Cardiac fibroblast (primary cell): ENCODE data around the gene FOXF2.
"Not testable (repeated sequence)": the region's sequence is repeated elsewhere in the genome, so short reads cannot be mapped to it uniquely, and the experiment has no call there.

Source experiments
- DNase-seq, 2 donors: peaks; one replicate each; pipeline versions ENCODE4 v3.0.0 to v3.0.0-alpha.2; 2010; ENCODE audit warnings: low read depth in 2 of 2
- H3K4me3 ChIP-seq, 2 donors: replicated peaks in 1 of 2; 1 replicate in 1 of 2; 2 replicates in 1 of 2; pipeline ENCODE4 v1.5.1; 2011; ENCODE audit warnings: low read depth in 2 of 2, low read length in 2 of 2, mild to moderate bottlenecking in 2 of 2, moderate library complexity in 1 of 2
- TF ChIP-seq, protein P1 (sequence below): IDR thresholded peaks from one replicate; pipeline ENCODE4 v1.5.1; 2011; ENCODE audit warnings: low read depth, mild to moderate bottlenecking, low read length, inconsistent platforms

Gene FOXF2

DNA sequence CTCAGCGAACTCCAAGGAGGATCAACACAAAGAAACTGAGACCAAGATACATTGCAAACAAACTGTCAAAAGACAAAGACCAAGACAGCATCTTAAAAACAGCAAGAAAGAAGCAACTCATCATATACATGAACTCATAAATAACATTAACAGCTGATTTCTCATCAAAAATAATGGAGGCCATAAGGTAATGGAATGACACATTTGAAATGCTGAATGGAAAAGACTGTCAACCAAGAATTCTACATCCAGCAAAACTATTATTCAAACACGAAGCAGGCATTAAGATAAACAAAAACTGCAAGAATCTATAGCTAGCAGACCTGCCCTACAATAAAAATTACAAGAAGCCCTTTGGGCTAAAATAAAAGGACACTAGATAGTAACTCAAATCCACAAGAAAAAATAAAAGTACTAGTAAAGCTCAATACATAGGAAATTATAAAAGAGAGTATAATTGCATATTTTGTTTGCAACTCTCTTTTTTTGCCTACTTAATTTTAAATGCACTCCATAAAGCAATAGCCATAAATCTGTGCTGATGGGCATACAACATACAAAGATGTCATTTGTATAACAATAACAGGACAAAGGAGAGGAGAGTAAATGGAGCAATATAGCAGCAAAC is 37.9 kb upstream of the FOXF2 start:
- no peak for DNase-seq
- TF ChIP-seq, protein P1, sequence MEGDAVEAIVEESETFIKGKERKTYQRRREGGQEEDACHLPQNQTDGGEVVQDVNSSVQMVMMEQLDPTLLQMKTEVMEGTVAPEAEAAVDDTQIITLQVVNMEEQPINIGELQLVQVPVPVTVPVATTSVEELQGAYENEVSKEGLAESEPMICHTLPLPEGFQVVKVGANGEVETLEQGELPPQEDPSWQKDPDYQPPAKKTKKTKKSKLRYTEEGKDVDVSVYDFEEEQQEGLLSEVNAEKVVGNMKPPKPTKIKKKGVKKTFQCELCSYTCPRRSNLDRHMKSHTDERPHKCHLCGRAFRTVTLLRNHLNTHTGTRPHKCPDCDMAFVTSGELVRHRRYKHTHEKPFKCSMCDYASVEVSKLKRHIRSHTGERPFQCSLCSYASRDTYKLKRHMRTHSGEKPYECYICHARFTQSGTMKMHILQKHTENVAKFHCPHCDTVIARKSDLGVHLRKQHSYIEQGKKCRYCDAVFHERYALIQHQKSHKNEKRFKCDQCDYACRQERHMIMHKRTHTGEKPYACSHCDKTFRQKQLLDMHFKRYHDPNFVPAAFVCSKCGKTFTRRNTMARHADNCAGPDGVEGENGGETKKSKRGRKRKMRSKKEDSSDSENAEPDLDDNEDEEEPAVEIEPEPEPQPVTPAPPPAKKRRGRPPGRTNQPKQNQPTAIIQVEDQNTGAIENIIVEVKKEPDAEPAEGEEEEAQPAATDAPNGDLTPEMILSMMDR: no peak

GRCh38 chr6:1355068-1355467 is 34.3 kb upstream of the FOXF2 start:
- not testable (repeated sequence) for DNase-seq, H3K4me3 ChIP-seq

More for the DNA sequence above, 37.9 kb upstream of the FOXF2 start:
- H3K4me3 ChIP-seq: no peak overlapping the region

DNA sequence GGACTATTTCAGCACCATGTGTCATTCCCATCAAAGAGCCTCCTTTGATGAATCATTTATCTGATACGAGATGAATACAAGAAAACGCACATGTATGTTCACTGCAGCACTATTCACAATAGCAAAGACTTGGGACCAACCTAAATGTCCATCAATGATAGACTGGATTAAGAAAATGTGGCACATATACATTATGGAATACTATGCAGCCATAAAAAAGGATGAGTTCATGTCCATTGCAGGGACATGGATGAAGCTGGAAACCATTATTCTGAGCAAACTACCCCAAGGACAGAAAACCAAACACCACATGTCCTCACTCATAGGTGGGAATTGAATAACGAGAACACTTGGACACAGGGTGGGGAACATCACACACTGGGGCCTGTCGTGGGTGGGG is 27.7 kb upstream of the FOXF2 start:
- H3K4me3 ChIP-seq, DNase-seq: not testable (repeated sequence)

GRCh38 chr6:1362643-1363042 is 26.7 kb upstream of the FOXF2 start:
- TF ChIP-seq, protein P1: no peak

GRCh38 chr6:1363298-1363697 is 26.1 kb upstream of the FOXF2 start:
- TF ChIP-seq, protein P1: no peak
- no peak for DNase-seq
- no peak overlapping the region for H3K4me3 ChIP-seq

More at GRCh38 chr6:1362643-1363042, 26.7 kb upstream of the FOXF2 start:
- no peak overlapping the region for H3K4me3 ChIP-seq
- DNase-seq: no peak

GRCh38 chr6:1363729-1364572 is 25.4 kb upstream of the FOXF2 start:
- H3K4me3 ChIP-seq: no peak overlapping the region
- TF ChIP-seq, protein P1: no peak
- DNase-seq: no peak

DNA sequence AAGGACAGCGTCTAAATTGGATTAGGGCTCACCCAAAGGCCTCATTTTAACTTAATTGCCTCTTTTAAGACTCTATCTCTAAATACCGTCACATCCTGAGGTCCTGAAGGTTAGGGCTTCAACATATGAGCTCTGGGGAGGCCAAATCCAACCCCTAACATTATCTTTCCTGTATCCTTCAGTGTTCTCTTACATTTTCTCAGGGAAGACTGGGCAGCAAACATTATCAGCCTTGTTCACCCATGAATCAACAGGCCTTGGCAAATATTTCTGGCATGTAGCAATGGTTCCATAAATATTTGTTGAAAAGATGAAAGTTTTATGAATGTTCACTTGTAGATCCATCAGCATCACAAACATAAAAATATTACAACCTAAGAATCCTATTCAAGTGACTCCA is 24.6 kb upstream of the FOXF2 start:
- DNase-seq: no peak
- TF ChIP-seq, protein P1: no peak
- no peak overlapping the region for H3K4me3 ChIP-seq
